Right atrium auricular region (tissue), 2 donors: ENCODE measurements around the gene SLC39A12. TPM values are rescaled to one million over a fixed set of nuclear protein-coding genes. Genes with fewer than 3 reads are reported as not detected.

Source experiments
- DNase-seq: peaks from one replicate; pipeline ENCODE4 v3.0.0-alpha.2; 2019; ENCODE audit warnings: low spot score
- H3K27ac ChIP-seq, 2 donors: fragments of 200-600 bp; sonication (generic); 1 replicate in 1 of 2; 2 replicates in 1 of 2; pipeline ENCODE4 v1.5.1; 2016 to 2019
- H3K27me3 ChIP-seq, 2 donors: fragments of 200-600 bp; sonication (generic); one replicate each; pipeline versions ENCODE4 v1.5.1 to v1.6.0; 2017 to 2019
- H3K36me3 ChIP-seq: fragments of 200-600 bp; sonication (generic); one replicate; pipeline ENCODE4 v1.5.1; 2016
- H3K4me1 ChIP-seq, 2 donors: fragments of 200-600 bp; sonication (generic); one replicate each; pipeline versions ENCODE4 v1.5.1 to v1.6.0; 2017 to 2019
- H3K4me3 ChIP-seq, 2 donors: fragments of 200-600 bp; sonication (generic); 1 replicate in 1 of 2; 2 replicates in 1 of 2; pipeline ENCODE4 v1.5.1; 2017 to 2019; ENCODE audit warnings: mild to moderate bottlenecking in 1 of 2, moderate library complexity in 1 of 2
- H3K9me3 ChIP-seq, 2 donors: fragments of 200-600 bp; sonication (generic); one replicate each; pipeline ENCODE4 v1.5.1; 2019
- CTCF ChIP-seq, 2 donors: fragments of 200-600 bp; sonication (generic); IDR thresholded peaks; one replicate each; pipeline ENCODE4 v1.5.1; 2019; ENCODE audit warnings: antibody characterized with exemption in 2 of 2
- total RNA-seq, 2 donors: library from RNA; depleted of rRNA; stranded (reverse); fragments of >200 nt; gene quantifications; one replicate each; pipeline ENCODE4 v1.1.0, GENCODE V29; 2016

Gene SLC39A12
- total RNA-seq, 2 donors from 2014 or later = not detected

GRCh38 chr10:17965649-17966235, 14.0 kb downstream of the SLC39A12 start:
- H3K9me3 ChIP-seq = peaks cover 0 to 19% of the 10 kb centered on the region in 2 donors
- no peak for DNase-seq
- H3K36me3 ChIP-seq = no peaks in the 10 kb centered on the region
- no peak for TF ChIP-seq CTCF (IDR thresholded peaks at IDR 0.05)
- no peaks in the 10 kb centered on the region for H3K27me3 ChIP-seq
- no peak overlapping the region for H3K4me3 ChIP-seq
- H3K4me1 ChIP-seq = no peaks in the 10 kb centered on the region
- no peak overlapping the region for H3K27ac ChIP-seq

GRCh38 chr10:17974505-17974904, 22.8 kb downstream of the SLC39A12 start:
- DNase-seq = no peak
- Histone ChIP-seq H3K9me3 (peaks cover 0 to 2% of the 10 kb centered on the region in 2 donors), H3K27me3 (no peaks in the 10 kb centered on the region), H3K36me3 (no peaks in the 10 kb centered on the region), H3K4me1 (no peaks in the 10 kb centered on the region), H3K4me3 (no peak overlapping the region), H3K27ac (no peak overlapping the region)
- no peak for TF ChIP-seq CTCF (IDR thresholded peaks at IDR 0.05)

GRCh38 chr10:17980846-17981565, 29.3 kb downstream of the SLC39A12 start:
- DNase-seq = no peak
- H3K27me3 ChIP-seq = no peaks in the 10 kb centered on the region
- H3K4me3 ChIP-seq = no peak overlapping the region
- no peak overlapping the region for H3K27ac ChIP-seq
- H3K9me3 ChIP-seq = no peaks in the 10 kb centered on the region
- no peaks in the 10 kb centered on the region for H3K36me3 ChIP-seq
- TF ChIP-seq CTCF (IDR thresholded peaks at IDR 0.05) = no peak
- H3K4me1 ChIP-seq = no peaks in the 10 kb centered on the region

- Histone ChIP-seq H3K4me3 (no peak overlapping the region), H3K27me3 (no peaks in the 10 kb centered on the region), H3K4me1 (no peaks in the 10 kb centered on the region), H3K27ac (no peak overlapping the region), H3K9me3 (no peaks in the 10 kb centered on the region), H3K36me3 (no peaks in the 10 kb centered on the region)
- TF ChIP-seq CTCF (IDR thresholded peaks at IDR 0.05) = no peak
- no peak for DNase-seq
Measured at GRCh38 chr10:17981766-17982380, 30.2 kb downstream of the SLC39A12 start.

- Histone ChIP-seq H3K27ac (no peak overlapping the region), H3K36me3 (no peaks in the 10 kb centered on the region), H3K27me3 (no peaks in the 10 kb centered on the region), H3K4me1 (no peaks in the 10 kb centered on the region), H3K9me3 (no peaks in the 10 kb centered on the region), H3K4me3 (no peak overlapping the region)
- no peak for DNase-seq
- no peak for TF ChIP-seq CTCF (IDR thresholded peaks at IDR 0.05)
Measured at GRCh38 chr10:17984056-17984455, 32.3 kb downstream of the SLC39A12 start.
